Uterine smooth muscle cell (primary cell): ENCODE data around the gene KIAA0408. TPM values are rescaled to one million over a fixed set of nuclear protein-coding genes. Genes with fewer than 3 reads are reported as not detected.

Experiments used
- total RNA-seq: library from RNA; depleted of rRNA; stranded (reverse); fragments of >200 nt; gene quantifications from 2 replicates; pipeline ENCODE4 v1.2.3, GENCODE V29; 2014

Gene KIAA0408
- total RNA-seq = 1.4 and 1.5 TPM in 2 replicates

DNA sequence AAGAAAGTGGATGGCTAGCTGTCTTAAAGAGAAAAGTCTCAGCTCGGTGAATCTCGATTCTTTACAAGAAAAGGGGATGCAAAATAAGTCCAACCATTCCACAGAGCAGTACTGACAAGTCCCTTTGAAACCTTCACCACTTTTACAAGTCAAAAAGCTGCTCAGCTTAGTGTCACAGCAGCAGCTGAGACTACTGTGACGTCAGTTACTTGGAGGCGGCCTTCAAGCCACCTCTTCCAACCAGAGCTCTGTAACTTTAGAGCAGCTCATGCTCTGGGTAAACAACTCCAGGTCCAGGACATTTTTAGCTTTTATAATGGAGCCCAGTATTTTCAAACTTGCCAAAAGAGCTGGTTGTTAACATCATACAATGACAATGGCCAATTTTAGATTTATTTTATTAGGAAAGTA lies at the start of gene KIAA0408:
TSS of gene KIAA0408 (minus strand) at position 159 of the 411 bp plus-strand sequence. CDS start 5,408 bp downstream, outside the sequence.

Other genes starting within 250 kb of the KIAA0408 start
- gene RNF146, start 192.5 kb downstream of the KIAA0408 start, total RNA-seq = 62.8 and 64.5 TPM in 2 replicates
- gene ECHDC1, start 115.8 kb downstream of the KIAA0408 start, total RNA-seq = 50.9 and 90.2 TPM in 2 replicates
- not detected in 2 replicates for gene C6orf58, start 117.8 kb upstream of the KIAA0408 start, total RNA-seq